OCI-LY1 (cell line): Measurements from ENCODE around the gene GOLGB1.

Experiments used
- EZH2 ChIP-seq: fragments of 200-600 bp; sonication (generic), shearing (Covaris generic); IDR thresholded peaks from 2 replicates; pipeline ENCODE4 v1.8.0; 2017; ENCODE audit warnings: borderline replicate concordance, mixed run types, mild to moderate bottlenecking, antibody characterized with exemption, low read length, moderate library complexity, mixed read lengths
- TF ChIP-seq, protein P1 (sequence below): fragments of 200-600 bp; sonication (generic), shearing (Covaris generic); IDR thresholded peaks from 2 replicates; pipeline ENCODE4 v1.5.1; 2017; ENCODE audit warnings: mild to moderate bottlenecking, antibody characterized with exemption, low read length, moderate library complexity, mixed read lengths

DNA sequence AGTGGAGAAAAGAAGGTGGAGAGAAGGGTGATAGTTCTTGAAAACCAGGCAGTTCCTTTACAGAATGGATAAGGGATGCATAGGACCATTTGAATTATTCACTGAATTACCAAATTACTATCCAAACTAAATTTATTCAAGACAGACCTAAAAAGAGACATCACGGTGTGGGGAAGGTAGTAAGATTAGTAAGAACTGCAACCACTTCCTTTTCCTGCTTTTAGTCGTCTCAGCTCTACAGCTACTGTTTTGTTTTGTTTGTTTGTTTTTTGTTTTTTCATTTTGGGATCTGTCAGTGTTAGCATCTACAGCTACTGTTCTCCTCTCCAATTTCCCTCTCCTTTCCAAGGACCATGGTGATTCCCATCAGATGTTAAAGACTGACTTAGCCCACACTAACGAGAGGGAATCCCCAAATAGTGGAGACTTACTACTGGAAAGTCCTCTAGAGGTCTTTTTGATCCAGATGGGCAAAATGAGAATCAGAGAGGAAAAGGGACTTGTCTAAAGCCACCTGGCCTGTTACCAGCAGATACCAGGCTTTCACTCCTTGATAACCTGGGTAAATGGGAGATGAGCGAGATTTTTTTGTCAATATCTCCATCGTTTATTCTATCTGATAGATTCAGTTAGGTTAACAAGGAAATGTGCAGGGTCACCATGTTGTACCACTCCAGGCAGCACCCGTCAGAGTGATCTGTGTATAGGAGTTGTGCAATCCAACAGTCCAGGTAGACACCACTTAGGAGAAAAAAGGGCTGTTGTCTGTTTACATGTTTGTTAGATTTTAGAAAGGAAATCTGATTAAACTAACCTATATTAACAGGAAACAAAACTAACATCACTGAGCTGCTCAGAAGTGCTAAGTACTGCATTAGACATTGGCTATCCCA lies 94.8 kb downstream of the GOLGB1 start:
- TF ChIP-seq EZH2: no peak
- TF ChIP-seq, protein P1, sequence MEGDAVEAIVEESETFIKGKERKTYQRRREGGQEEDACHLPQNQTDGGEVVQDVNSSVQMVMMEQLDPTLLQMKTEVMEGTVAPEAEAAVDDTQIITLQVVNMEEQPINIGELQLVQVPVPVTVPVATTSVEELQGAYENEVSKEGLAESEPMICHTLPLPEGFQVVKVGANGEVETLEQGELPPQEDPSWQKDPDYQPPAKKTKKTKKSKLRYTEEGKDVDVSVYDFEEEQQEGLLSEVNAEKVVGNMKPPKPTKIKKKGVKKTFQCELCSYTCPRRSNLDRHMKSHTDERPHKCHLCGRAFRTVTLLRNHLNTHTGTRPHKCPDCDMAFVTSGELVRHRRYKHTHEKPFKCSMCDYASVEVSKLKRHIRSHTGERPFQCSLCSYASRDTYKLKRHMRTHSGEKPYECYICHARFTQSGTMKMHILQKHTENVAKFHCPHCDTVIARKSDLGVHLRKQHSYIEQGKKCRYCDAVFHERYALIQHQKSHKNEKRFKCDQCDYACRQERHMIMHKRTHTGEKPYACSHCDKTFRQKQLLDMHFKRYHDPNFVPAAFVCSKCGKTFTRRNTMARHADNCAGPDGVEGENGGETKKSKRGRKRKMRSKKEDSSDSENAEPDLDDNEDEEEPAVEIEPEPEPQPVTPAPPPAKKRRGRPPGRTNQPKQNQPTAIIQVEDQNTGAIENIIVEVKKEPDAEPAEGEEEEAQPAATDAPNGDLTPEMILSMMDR: no peak
